VCaP (cell line): ENCODE measurements around the gene FUBP3.

Experiments used
- H3K27ac ChIP-seq: fragments of 450-650 bp; 2 replicates; pipeline ENCODE4 v1.5.1; 2017
- CTCF ChIP-seq: fragments of 450-650 bp; conservative IDR thresholded peaks from 2 replicates; pipeline ENCODE4 v1.5.1; 2017; ENCODE audit warnings: mild to moderate bottlenecking, moderate library complexity

The FUBP3 gene

DNA sequence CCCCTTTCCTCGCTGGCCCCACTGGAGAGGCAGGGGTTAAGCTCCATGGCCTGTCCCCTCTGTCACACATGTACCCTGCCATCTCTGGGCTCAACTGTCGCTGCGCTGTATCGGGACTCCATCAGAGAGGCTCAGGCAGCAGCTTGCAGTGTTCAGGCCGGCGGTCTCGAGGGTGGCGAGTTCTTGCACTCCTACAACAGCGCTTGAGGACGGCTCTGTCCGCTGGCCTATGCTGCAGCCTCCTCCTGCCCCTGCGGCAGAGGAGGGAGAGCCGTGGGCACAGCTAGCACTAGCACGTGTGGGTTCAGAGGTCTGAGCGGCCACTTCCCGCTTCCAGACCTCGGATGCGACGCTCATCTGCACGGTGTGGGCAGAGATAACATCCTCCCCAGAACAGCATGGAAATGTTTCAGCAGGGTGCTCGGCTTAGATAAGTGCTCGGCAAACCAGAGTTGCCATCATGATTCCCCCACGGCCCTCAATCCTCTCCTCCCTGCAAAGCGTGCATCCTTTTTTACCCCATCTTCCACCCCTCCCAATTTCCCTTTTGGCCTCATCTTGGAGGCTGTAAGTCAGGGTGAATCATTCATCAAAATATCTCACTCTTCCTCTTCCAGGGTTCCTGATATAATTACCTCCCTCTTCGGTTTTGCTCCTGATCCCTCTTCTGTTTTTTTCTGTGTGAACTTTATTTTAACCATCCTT is 41.9 kb upstream of the FUBP3 start:
- no peak for TF ChIP-seq CTCF
- no peak overlapping the region for H3K27ac ChIP-seq

GRCh38 chr9:130539420-130540223 is 39.8 kb upstream of the FUBP3 start:
- H3K27ac ChIP-seq = no peak overlapping the region
- TF ChIP-seq CTCF = no peak

DNA sequence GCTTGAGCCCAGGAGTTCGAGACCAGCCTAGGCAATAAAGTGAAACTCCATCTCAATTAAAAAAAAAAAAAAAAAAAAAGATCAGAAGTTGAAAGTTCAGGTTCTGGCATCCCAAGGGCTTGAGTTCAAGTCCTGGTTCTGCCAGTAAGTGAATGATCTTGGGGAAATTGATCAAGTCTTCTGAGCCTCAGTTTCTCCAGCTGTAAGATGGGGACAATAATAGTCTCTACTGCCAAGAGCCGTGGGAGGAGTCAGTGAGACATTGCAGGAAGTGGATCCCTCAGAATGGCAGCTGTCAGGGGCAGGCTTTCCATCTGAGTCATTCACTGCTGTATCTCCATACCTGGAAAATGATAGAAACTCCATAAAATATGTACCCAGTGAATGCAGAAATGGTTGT is 37.8 kb upstream of the FUBP3 start:
- H3K27ac ChIP-seq = no peak overlapping the region
- TF ChIP-seq CTCF = no peak

DNA sequence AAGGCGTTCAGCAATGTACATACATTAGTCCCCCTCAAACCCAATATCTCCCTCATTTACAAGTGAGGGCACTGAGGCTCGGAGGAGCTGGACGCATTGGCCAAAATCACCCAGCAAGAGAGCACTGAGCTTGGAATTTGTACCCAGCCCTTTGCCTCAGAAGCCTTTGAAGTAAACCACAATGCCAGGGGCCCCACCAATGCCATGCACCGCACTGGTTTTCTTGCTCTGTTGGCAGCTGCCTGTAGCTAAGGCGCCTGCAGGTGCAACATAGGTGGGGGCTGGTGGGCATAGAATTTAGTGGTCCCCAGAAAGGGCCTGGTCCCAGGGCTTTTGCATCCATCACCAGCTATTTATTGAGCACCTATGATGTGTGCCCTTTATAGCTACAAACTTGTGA is 37.3 kb upstream of the FUBP3 start:
- no peak overlapping the region for H3K27ac ChIP-seq
- no peak for TF ChIP-seq CTCF

GRCh38 chr9:130542457-130543228 is 36.7 kb upstream of the FUBP3 start:
- TF ChIP-seq CTCF = no peak
- H3K27ac ChIP-seq = no peak overlapping the region

- H3K27ac ChIP-seq = no peak overlapping the region
- TF ChIP-seq CTCF = no peak
Observed at GRCh38 chr9:130543368-130543767, 36.0 kb upstream of the FUBP3 start.

- H3K27ac ChIP-seq = no peak overlapping the region
- TF ChIP-seq CTCF = no peak
Observed at GRCh38 chr9:130543859-130544258, 35.5 kb upstream of the FUBP3 start.
